Neuronal stem cell (in vitro differentiated cells): ENCODE data around the gene ENG.
A peak's percentile ranks its signal among the peaks of the same experiment; 100 is the strongest.

Experiments used
- DNase-seq: peaks from one replicate; pipeline ENCODE4 v3.0.0-alpha.2; 2013; ENCODE audit warnings: low spot score
- H2AFZ ChIP-seq: one replicate; pipeline ENCODE4 v1.6.1; 2013; ENCODE audit warnings: mild to moderate bottlenecking, low read length, inconsistent platforms
- H2AK5ac ChIP-seq: 2 replicates; pipeline ENCODE4 v1.6.1; 2013; ENCODE audit warnings: low read depth, mild to moderate bottlenecking, inconsistent platforms, low read length, moderate library complexity, mixed read lengths
- H2BK120ac ChIP-seq: 2 replicates; pipeline ENCODE4 v1.6.1; 2013; ENCODE audit warnings: low read depth, mild to moderate bottlenecking, inconsistent platforms, low read length, moderate library complexity, mixed read lengths
- H2BK12ac ChIP-seq: one replicate; pipeline ENCODE4 v1.6.1; 2013; ENCODE audit warnings: low read length, inconsistent platforms
- H2BK15ac ChIP-seq: 2 replicates; pipeline ENCODE4 v1.6.1; 2013; ENCODE audit warnings: mild to moderate bottlenecking, low read length, inconsistent platforms, mixed read lengths
- H2BK5ac ChIP-seq: one replicate; pipeline ENCODE4 v1.6.1; 2013; ENCODE audit warnings: inconsistent platforms, mild to moderate bottlenecking, low read length, moderate library complexity
- H3K14ac ChIP-seq: one replicate; pipeline ENCODE4 v1.6.1; 2013; ENCODE audit warnings: low read length, inconsistent platforms
- H3K18ac ChIP-seq: 2 replicates; pipeline ENCODE4 v1.6.1; 2013; ENCODE audit warnings: low read length, inconsistent platforms
- H3K23ac ChIP-seq: 2 replicates; pipeline ENCODE4 v1.6.1; 2013; ENCODE audit warnings: low read depth, mild to moderate bottlenecking, mixed read lengths, low read length, inconsistent platforms; ENCODE audit not compliant: poor library complexity
- H3K27ac ChIP-seq: replicated peaks from 3 replicates; pipeline ENCODE4 v1.5.1; 2013; ENCODE audit warnings: low read length, inconsistent platforms
- H3K27me3 ChIP-seq, 3 experiments: 2 replicates each; pipeline ENCODE4 v1.6.1; 2013; ENCODE audit warnings: low read length in 3 of 3, mild to moderate bottlenecking in 2 of 3, inconsistent platforms in 1 of 3, low read depth in 1 of 3, mixed read lengths in 1 of 3, moderate library complexity in 1 of 3; ENCODE audit not compliant: control insufficient read depth in 3 of 3, insufficient read depth in 3 of 3
- H3K36me3 ChIP-seq, 2 donors: replicated peaks in 1 of 2; 2 replicates each; pipeline ENCODE4 v1.6.1; 2013; ENCODE audit warnings: low read length in 2 of 2; ENCODE audit not compliant: control insufficient read depth in 2 of 2, insufficient read depth in 2 of 2
- H3K4ac ChIP-seq: 2 replicates; pipeline ENCODE4 v1.6.1; 2013; ENCODE audit warnings: inconsistent platforms, mild to moderate bottlenecking, low read length, moderate library complexity
- H3K4me1 ChIP-seq, 2 donors: 1 replicate in 1 of 2; 2 replicates in 1 of 2; pipeline ENCODE4 v1.6.1; 2013; ENCODE audit warnings: low read length in 2 of 2, low read depth in 1 of 2; ENCODE audit not compliant: control insufficient read depth in 2 of 2, insufficient read depth in 1 of 2
- H3K4me2 ChIP-seq: one replicate; pipeline ENCODE4 v1.6.1; 2013; ENCODE audit warnings: mild to moderate bottlenecking, low read length, inconsistent platforms; ENCODE audit not compliant: insufficient read depth, poor library complexity, severe bottlenecking
- H3K4me3 ChIP-seq, 2 donors: 2 replicates each; pipeline ENCODE4 v1.5.1; 2013; ENCODE audit warnings: low read length in 2 of 2, mild to moderate bottlenecking in 2 of 2, inconsistent platforms in 1 of 2, moderate library complexity in 1 of 2
- H3K79me1 ChIP-seq: one replicate; pipeline ENCODE4 v1.6.1; 2013; ENCODE audit warnings: low read depth, mild to moderate bottlenecking, inconsistent platforms, low read length, moderate library complexity
- H3K9ac ChIP-seq: one replicate; pipeline ENCODE4 v1.6.1; 2013; ENCODE audit warnings: mild to moderate bottlenecking, low read depth, low read length, inconsistent platforms; ENCODE audit not compliant: poor library complexity
- H3K9me3 ChIP-seq, 2 donors: replicated peaks in 1 of 2; 2 replicates each; pipeline versions ENCODE3 to v1.6.1; 2013; ENCODE audit warnings: low read length in 2 of 2, mild to moderate bottlenecking in 2 of 2, inconsistent platforms in 1 of 2, low read depth in 1 of 2, mixed read lengths in 1 of 2, moderate library complexity in 1 of 2; ENCODE audit not compliant: control insufficient read depth in 2 of 2, insufficient read depth in 1 of 2
- H4K8ac ChIP-seq: one replicate; pipeline ENCODE4 v1.6.1; 2013; ENCODE audit warnings: low read depth, mild to moderate bottlenecking, inconsistent platforms, low read length, moderate library complexity
- H4K91ac ChIP-seq: one replicate; pipeline ENCODE4 v1.6.1; 2013; ENCODE audit warnings: low read length, low read depth, mild to moderate bottlenecking, inconsistent platforms; ENCODE audit not compliant: poor library complexity
- WGBS, 2 donors: extraction: QIAGEN DNeasy Blood & Tissue Kit; methylation state at CpG; one replicate each; pipeline ENCODE4 v1.1.7; 2013; ENCODE audit warnings: missing lambda C conversion rate in 2 of 2, mixed read lengths in 1 of 2; ENCODE audit not compliant: insufficient read length in 2 of 2, insufficient replicate concordance in 1 of 2; ENCODE audit errors: extremely low coverage in 2 of 2; 5-methylcytosine and 5-hydroxymethylcytosine counted together

ENG gene

GRCh38 chr9:127874301-127875221 lies 20.1 kb upstream of the ENG start:
- no peak overlapping the region for H3K4me3 ChIP-seq
- H4K91ac ChIP-seq, result no peak overlapping the region
- H3K27me3 ChIP-seq, result no peaks in the 10 kb centered on the region
- H3K18ac ChIP-seq, result no peak overlapping the region
- peaks cover 0 to 2% of the 10 kb centered on the region in 2 donors for H3K9me3 ChIP-seq
- peak overlapping the region; percentile 82 for H2AK5ac ChIP-seq
- no peak overlapping the region for H3K14ac ChIP-seq
- peak overlapping the region; percentile 83 for H3K23ac ChIP-seq
- H2BK5ac ChIP-seq, result peak overlapping the region; percentile 35
- H2BK15ac ChIP-seq, result no peak overlapping the region
- peaks cover 5% of the 10 kb centered on the region for H3K79me1 ChIP-seq
- no peak overlapping the region for H3K4ac ChIP-seq
- WGBS, 2 donors, result no CpG with 5 or more reads among the region's 19 CpGs
- H3K4me1 ChIP-seq, result peaks cover 15 to 50% of the 10 kb centered on the region in 2 donors
- no peak overlapping the region for H2BK120ac ChIP-seq
- H2AFZ ChIP-seq, result no peak overlapping the region
- no peak overlapping the region for H3K9ac ChIP-seq
- no peak overlapping the region for H3K27ac ChIP-seq
- no peak overlapping the region for H3K4me2 ChIP-seq
- H4K8ac ChIP-seq, result no peak overlapping the region
- no peaks in the 10 kb centered on the region for H3K36me3 ChIP-seq
- H2BK12ac ChIP-seq, result no peak overlapping the region
- no peak for DNase-seq

- H2BK5ac ChIP-seq, result no peak overlapping the region
- peaks cover 5% of the 10 kb centered on the region for H3K79me1 ChIP-seq
- H2BK15ac ChIP-seq, result no peak overlapping the region
- no peak overlapping the region for H4K8ac ChIP-seq
- no peak overlapping the region for H2BK120ac ChIP-seq
- H3K36me3 ChIP-seq, result no peaks in the 10 kb centered on the region
- no peaks in the 10 kb centered on the region for H3K27me3 ChIP-seq
- no peak overlapping the region for H3K23ac ChIP-seq
- no peak overlapping the region for H3K4me3 ChIP-seq
- DNase-seq, result no peak
- WGBS, 2 donors, result no CpG with 5 or more reads among the region's 10 CpGs
- H2AK5ac ChIP-seq, result peak overlapping the region; percentile 45
- peaks cover 0 to 2% of the 10 kb centered on the region in 2 donors for H3K9me3 ChIP-seq
- H3K18ac ChIP-seq, result no peak overlapping the region
- H3K4me2 ChIP-seq, result no peak overlapping the region
- H2AFZ ChIP-seq, result no peak overlapping the region
- H3K9ac ChIP-seq, result no peak overlapping the region
- no peak overlapping the region for H4K91ac ChIP-seq
- H3K4ac ChIP-seq, result no peak overlapping the region
- peaks cover 15 to 52% of the 10 kb centered on the region in 2 donors for H3K4me1 ChIP-seq
- no peak overlapping the region for H3K27ac ChIP-seq
- no peak overlapping the region for H3K14ac ChIP-seq
- H2BK12ac ChIP-seq, result no peak overlapping the region
These were observed 19.4 kb upstream of the ENG start for GRCh38 chr9:127873886-127874285.

DNA sequence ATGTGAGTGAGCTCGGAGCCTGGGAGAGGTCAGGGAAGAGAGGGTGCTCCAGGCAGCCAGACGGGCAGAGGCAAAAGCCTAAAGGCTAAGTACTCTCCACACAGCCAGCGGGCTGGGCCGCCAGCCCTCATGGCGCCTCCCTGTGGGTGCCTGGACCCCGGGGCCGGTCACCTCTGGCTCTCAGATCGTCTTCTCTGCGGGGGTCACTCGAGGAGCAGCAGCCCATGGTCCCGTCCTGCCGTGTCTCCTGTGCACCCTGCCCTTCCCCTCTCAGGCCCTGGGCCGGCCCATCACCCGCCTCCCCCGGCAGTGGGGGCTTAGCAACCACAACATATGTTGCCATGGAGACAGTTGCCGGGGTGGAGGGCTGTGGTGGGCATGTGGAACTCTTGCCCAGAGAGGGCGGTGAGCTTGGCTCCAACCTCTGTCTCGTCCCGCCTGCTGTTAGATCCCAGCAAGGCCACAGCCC lies 18.8 kb upstream of the ENG start:
- H3K4me1 ChIP-seq, result peaks cover 14 to 52% of the 10 kb centered on the region in 2 donors
- H2BK120ac ChIP-seq, result no peak overlapping the region
- no CpG with 5 or more reads among the region's 19 CpGs for WGBS, 2 donors
- H3K27ac ChIP-seq, result no peak overlapping the region
- H3K4me3 ChIP-seq, result no peak overlapping the region
- no peak overlapping the region for H2BK5ac ChIP-seq
- no peak overlapping the region for H2BK12ac ChIP-seq
- no peaks in the 10 kb centered on the region for H3K36me3 ChIP-seq
- H3K23ac ChIP-seq, result peak overlapping the region; percentile 61
- no peak overlapping the region for H3K4me2 ChIP-seq
- no peak overlapping the region for H3K9ac ChIP-seq
- no peak overlapping the region for H3K14ac ChIP-seq
- peak overlapping the region; percentile 23 for H4K8ac ChIP-seq
- H4K91ac ChIP-seq, result no peak overlapping the region
- DNase-seq, result no peak
- peak overlapping the region; percentile 13 for H3K18ac ChIP-seq
- H2AK5ac ChIP-seq, result peak overlapping the region; percentile 45
- H3K4ac ChIP-seq, result no peak overlapping the region
- peaks cover 0 to 2% of the 10 kb centered on the region in 2 donors for H3K9me3 ChIP-seq
- H2BK15ac ChIP-seq, result no peak overlapping the region
- peak overlapping the region; percentile 69 for H2AFZ ChIP-seq
- H3K27me3 ChIP-seq, result no peaks in the 10 kb centered on the region
- H3K79me1 ChIP-seq, result peaks cover 5% of the 10 kb centered on the region
